Pulmonary artery endothelial cell (primary cell): Measurements from ENCODE around the gene NPRL2. TPM values are rescaled to one million over a fixed set of nuclear protein-coding genes. Genes with fewer than 3 reads are reported as not detected.

Source experiments
- DNase-seq: peaks from one replicate; pipeline ENCODE4 v3.0.0-alpha.2; 2011; ENCODE audit warnings: low read depth, low spot score
- total RNA-seq: library from RNA; depleted of rRNA; stranded (reverse); fragments of >200 nt; gene quantifications from 2 replicates; pipeline ENCODE4 v1.2.3, GENCODE V29; 2014

Gene NPRL2
- total RNA-seq, 1 donor from 2014 or later: 19.9 TPM

DNA sequence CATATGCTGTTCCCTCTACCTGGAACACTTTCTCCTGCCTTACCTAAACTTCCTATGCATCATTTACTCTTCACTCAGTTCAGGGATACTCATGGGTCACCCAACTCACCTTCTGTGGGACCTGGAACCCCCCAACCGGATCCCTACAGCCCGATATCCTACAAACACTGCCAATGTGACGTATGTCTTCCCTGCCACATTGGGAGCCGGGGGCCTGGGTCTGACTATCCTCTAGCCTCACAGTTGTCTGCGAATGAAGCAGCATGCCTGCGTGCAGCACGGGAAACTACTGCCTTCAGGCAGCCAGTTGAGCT lies 405 bp downstream of the NPRL2 start:
- DNase-seq: no peak

DNA sequence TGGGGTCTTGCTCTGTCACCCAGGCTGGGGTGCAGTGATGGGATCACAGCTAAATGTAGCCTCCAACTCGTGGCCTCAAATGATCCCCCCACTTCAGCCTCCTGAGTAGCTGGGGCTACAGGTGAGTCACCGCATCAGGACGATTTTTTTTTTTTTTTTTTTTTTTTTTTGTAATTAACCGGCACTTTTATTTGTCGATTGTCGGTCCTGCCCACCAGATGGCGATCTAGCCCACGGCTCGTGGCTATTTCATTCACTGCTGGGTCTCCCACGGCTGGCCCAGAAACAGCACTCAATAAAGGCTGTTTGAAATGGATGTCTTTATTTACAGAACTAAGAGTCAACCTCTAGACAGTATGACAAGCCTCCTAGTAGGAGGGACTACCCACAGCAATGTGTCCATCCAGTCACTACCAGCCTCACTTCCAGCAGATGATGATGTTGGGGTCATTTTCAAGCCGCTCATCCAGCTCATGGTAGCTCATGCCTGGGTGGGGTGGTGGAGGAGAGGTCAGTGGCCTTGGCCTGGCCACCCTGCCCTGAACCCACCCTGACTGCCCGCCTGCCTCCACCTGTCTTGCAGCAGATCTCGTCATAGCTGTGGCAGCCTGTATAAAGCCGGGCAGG lies 3.3 kb downstream of the NPRL2 start:
- DNase-seq: no peak

DNA sequence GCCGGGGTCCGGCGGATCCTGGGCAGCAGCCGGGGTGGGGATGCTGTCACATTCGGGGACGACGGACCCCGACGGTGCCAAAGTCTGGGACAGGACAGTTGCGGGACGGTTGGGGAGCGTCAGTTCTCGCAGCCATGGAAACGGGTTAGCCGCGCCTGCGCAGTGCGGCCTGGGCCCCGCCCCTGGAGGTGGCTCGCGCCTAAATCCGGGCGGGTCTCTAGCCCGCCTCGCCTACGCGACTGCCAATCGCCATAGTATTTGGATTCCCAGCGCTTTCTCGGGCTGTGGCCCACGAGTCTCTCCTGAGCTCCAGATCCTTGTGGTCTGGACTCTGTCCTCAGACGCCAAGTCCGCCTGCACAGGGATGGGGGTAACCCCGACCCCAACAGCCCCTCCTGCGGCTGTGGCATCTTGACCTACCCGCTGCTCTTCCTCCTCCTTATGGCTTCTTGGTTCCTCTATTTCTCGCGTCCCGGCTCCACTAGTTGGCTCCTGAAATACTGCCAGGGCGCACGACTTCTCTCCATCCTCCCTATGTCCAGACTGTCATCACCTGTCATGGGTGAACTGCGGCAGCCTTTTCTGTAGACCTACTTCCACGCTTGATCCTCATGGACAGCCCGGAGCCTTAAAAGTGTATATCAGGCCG lies 4.9 kb downstream of the NPRL2 start, which contains the start of gene ZMYND10:
TSS of gene ZMYND10 (minus strand) at position 147 of the 649 bp plus-strand sequence. CDS start 153 bp downstream, outside the sequence.
- DNase-seq: no peak

DNA sequence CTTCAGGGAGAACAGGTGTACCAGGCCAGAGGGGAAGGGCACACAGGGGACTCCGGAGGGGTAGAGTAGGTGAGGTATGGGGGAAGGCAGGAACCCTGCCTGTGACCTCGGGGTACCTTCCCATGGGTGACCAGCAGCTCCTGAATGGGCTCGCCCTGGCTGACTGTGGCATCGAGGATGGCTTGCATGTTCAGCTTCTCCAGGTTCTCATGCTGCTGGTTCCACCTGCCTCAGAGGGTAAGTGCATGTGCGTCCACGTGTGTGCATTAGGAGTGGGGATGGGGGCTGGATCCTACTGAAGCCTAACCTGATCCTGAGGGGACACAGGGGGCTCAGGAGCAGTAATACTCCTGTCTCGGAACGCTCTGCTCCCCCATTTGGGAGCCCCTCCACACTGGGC lies 5.6 kb downstream of the NPRL2 start:
- DNase-seq: no peak

DNA sequence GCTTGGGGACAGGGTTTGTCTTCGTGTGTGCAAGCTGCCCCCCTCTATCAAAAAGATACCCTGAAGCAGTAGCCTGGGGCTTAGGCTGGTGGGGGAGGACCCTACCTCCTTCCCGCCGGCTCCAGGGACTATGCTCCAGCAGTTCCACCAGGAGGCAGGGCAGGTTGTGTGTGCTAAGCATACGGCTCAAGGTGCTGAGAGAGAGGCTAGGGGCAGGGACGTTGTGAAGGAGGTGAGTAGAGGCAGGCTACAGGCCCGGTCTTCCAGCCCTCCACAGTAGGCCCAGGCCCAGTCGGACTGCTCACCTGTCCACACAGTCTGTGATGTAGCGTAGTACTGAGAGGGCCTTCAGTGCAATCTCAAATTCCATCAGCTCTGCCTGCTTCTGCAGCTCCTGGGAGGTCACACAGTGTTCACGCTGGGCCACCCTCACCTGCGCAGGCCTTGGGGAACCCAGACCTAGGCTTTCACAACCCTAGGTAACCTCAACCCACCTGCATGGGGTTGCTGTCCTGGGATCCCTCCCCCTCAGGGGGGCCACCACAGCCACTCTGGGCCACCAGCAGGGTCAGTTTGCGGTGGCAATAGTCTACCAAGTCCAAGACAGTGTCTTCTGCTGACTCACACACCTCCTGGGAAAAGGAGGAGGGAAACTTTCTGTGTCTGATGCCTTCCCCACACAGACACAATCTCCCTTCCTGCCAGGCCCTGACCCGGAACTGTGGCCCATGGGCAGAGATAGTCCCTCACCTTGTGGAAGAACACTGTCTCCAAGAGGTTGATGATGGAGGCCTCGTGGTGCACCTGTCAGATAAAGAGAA lies 7.6 kb downstream of the NPRL2 start:
- DNase-seq: no peak

DNA sequence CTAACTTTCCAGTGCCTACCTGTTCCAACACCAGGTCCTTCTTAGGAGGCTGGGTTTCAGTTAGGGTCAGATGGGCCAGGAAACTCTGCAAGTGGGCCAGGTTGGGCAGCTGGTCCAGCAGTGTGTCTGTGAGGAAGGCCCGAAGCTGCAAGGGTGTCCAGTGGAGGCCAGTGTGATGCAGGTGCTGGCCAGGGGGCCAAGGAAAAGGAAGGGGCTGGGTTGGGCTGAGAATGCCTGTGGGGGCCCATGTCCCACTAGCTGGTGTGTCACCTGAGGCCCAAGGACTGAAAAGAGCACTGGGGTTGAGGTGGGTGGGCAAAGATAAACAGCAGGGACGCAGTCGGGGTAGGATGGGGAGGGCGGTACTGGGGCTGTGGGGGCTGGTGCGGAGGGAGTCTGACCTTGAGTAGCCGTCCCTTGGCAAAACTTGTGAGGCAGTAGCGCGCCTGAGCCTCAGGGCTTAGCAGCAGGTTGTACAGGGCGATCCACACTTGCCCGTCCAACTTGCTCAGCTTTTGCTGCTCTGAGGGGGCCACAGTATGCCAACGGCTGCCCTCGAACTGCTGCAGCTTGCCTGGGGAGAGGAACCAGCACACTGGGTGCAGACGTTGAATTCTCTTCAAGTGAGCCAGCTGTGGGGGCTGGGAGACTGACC lies 8.5 kb downstream of the NPRL2 start:
- no peak for DNase-seq

DNA sequence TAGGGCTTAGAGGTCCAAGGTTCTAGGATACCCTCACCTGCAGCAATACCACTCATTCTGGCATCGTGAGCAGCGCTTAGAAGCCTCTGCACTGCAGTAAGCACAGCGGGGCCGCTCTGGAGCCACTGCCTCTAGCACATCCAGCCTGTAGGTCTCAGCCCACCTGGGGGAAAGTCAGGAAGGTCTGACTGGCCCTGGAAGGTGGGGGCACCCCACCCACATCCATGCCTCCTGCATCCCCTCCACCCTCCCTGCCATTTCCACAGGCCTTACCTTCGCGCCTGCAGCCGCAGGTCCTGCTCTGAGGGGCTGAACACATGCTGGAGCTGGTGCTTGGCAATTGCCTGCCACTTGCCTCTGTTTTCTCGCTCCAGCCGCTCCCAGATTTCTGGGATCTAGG lies 9.0 kb downstream of the NPRL2 start:
- DNase-seq: no peak

DNA sequence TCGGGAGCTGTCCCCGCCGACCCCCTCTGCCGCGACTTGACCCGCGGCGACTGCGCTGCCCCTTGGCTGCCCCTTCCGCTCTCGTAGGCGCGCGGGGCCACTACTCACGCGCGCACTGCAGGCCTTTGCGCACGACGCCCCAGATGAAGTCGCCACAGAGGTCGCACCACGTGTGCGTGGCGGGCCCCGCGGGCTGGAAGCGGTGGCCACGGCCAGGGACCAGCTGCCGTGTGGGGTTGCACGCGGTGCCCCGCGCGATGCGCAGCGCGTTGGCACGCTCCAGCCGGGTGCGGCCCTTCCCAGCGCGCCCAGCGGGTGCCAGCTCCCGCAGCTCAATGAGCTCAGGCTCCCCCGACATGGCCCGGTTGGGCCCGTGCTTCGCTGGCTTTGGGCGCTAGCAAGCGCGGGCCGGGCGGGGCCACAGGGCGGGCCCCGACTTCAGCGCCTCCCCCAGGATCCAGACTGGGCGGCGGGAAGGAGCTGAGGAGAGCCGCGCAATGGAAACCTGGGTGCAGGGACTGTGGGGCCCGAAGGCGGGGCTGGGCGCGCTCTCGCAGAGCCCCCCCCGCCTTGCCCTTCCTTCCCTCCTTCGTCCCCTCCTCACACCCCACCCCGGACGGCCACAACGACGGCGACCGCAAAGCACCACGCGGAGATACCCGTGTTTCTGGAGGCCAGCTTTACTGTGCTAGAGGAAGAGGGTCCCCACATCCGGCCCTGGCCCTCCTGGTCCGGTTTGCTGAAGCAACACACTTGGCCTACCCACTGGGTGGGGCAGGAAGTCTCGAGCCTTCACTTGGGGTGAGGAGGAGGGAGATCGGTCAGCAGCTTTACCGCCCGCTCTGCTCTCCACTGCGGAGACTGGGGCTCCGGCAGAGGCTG lies 9.9 kb downstream of the NPRL2 start, which contains the start of gene RASSF1:
TSS of gene RASSF1 (minus strand) at position 389 of the 882 bp plus-strand sequence. CDS start at position 358, 31 bp downstream.
- no peak for DNase-seq

DNA sequence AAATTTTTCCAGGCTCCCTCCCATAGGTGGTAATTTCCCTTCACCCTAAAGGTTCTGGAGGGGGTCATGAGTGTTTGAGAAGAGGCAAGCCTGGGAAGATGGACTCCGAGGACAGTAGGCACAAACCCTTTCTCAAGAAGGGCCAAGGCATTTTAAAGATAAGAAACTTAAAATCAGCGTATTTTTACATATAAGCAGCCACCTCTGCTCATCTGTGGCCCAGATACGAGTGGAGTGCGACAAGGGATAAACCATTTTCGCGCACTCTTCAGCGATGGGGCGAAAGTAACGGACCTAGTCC lies 10.5 kb downstream of the NPRL2 start:
- no peak for DNase-seq

DNA sequence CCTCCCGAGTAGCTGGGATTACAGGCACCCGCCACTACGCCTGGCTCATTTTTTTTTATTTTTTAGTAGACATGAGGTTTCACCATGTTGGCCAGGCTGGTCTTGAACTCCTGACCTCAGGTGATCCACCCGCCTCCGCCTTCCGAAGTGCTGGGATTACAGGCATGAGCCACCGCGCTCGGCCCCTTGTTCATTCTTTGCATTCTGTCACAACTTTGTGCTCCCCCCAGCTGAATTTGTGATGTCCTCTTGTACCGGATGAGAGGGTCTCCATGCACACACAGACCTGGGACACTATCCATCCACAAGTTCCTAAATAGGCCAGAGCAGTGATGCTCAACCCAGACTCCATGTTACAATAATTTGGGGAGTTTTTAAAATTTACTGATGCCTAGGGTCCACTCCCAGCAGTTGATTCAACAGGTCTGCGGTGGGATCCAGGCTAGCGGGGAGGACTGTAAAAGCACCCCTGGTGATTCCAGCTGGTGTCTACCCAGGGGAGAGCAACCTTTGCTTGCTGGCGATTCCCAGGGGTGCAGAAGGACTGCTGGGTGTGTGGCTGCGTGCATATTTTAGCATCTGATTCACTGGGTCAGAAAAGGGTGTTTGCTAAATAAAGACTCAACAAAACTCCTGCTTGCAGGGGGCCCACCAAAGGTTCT lies 11.0 kb downstream of the NPRL2 start:
- DNase-seq: no peak

DNA sequence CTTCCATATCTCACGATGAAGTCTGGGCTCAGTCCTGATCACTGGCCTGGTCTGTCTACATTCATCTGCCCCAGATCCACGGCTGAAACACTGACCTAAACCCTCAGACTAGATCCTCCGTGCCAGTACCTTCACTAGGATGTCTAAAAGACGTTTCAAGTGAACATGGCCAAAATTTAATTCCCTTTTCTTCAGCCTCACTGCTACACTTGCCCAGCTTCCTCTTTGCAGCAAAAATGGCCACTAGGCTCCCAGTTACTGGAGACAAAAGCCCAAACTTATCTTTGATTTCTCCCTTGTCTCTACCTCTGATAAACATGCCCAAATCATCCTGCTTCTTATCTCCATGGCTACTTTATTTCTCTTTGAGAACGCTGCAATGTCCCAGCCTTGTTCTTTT lies 11.6 kb downstream of the NPRL2 start:
- no peak for DNase-seq

DNA sequence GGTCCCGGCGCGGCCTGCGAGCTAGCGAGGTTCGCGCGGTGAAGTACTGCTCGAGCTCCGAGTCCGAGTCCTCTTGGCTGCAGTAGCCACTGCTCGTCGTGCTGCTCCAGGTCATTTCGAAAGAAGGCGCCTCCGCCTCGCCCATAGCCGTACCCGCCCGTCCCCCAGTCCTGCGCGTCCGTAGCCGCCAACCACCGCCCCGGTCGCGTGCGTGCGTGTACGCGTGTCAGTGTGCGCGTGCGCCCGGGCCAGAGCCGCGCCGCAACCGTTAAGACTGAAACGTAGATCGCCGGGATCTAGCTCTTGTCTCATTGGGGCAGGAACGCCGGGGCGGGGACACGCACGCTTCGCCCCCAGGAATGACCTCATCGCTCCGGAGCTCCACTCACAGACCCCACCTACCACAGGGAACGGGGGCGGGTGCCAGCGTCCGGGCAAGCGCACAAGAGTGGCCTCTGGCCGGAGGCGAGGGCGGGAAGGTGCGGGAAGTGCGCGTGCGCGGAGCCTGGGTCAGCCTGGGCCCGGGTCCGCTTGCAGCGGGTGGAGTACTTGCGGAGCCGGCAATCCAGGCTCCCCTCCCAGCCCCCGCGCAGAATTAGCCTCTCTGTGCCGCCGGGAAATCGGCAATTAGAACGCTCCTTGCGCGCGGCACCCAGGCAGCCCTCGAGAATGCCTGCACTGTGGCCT lies 13.3 kb downstream of the NPRL2 start:
- DNase-seq: peak; percentile 98

DNA sequence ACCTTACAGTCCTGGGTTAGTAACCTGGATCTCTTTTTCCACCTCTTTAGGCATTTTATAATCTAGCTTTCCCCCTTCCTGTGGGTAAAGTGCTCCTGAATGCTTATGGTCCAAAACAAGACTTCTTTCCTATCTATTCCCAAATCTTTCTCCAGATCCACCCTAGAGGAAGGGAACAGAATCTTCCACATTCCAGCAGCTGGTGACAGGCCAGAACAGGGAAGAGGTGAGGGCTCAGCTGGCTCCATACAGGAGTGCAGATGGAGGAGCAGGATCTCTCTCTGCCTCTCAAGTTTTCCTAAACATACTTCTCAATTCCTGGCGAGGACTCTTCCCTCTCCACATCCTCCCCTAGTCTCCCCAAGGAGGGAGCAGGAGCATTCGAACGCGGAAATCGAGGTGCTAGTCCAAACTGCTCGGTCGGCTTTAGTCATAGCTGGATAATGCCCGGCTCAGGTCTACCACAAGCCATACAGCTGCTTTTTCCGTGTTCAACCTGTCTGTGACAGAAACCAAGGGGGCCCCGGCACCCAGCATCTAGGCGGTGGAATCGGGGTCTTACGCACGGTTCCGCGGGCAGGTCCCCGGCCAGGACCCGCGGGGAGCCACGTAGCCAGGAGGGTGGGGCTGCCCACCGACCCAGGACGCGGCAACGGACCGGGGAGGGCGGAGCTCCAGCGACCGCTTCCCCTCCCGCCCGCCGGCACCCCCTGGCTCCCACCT lies 14.0 kb downstream of the NPRL2 start:
- DNase-seq: no peak

DNA sequence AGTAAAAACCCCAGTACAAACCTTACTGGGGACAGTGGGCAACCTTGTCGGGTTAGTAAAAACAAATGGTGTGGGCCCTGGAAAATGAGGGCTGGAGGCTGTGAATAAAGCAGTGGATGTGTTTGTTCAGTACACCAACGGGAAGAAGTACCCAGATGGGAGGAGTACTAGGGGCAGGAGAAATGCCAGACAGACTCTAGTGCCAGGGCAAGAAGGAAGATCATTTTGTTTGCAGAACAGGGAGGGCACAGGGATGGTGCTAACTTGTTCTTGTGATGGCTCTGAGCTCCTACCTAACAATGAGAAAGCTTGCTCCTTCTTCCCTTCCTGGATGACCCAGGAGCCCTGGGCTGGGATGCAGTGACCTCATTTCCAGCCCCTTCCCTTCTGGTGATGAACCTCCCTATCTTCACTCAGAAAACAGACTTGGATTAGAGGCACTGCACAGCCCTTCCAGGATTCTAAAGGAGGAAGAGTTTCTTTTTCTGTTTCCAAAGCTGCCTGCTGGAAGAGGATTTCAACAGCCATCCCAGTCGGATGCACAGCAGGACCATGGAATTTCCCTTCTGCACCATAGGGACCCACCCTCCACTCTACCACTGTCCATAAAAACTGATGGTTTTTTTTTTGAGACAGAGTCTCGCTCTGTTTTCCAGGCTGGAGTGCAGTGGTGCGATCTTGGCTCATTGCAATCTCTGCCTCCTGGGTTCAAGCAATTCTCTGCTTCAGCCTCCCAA lies 16.1 kb downstream of the NPRL2 start:
- no peak for DNase-seq

DNA sequence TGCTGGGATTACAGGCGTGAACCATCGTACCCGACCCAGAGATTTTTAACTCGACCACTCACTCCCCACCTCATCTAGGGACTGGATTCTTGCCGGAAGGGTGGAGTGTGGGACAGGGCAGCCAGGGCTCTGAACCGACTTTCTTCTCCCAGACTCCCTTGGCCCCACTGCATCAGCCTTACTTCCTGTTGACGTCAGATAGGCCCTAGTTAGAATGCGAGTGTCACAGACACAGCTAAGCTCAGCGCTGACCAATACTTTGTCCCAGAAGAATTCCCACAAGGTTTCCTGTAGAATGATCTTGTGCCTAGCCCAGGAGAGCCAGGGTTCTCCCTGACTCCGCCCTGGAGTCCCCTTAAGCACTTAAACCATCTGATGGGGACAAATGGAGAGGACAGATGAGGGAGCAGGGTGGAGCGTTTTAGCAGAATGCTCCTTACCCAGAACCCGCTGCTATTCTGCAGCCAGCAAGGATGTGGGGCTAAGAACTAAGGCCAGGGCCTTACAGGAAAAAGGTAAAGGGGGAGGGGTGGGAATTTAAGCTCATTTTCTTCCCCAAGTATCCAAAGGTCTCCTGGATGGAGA lies 16.7 kb downstream of the NPRL2 start:
- peak; percentile 68 for DNase-seq

DNA sequence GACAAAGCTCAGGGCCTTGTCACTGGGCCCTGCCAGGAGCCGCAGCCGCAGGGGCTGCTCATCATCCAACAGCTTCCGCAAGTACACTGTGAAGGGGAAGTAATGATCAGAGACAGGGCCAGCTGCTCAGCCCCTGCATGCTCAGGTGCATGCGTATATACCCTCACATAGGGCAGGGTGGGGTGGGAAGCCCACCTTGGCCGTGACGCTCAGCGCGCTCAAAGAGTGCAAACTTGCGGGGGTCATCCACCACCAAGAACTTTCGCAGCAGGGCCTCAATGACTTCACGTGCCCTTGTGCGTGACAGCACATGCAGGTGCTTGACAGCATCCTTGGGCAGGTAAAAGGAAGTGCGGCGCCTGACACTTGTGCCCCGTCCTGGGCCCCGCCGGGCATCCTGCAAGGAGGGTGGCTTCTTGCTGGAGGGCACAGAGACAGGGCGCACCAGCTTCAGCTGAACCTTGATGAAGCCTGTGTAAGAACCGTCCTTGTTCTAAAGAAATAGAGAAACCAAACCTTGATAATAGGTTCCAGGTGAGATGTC lies 19.1 kb downstream of the NPRL2 start:
- no peak for DNase-seq

DNA sequence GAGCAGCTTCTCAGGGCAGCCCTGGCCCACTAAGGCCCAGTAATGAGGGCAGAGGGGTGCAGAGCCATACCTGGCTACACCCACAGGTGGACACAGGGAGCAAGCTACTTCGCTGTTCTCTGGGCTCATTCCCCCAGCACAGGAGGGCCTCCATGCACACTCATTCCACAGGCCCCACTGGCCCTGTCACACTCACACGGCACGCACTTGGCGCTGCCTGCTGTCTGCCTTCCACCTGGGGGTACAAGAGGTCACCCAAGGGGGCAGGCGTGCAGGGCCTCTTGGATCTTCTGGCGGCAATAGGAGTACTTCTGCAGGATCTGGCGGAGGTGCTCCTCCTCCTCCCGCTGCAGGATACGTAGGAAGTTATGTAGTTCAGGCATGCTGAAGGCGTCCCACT lies 20.2 kb downstream of the NPRL2 start:
- no peak for DNase-seq
